ENCODE measurements around the gene SIK3.

Gene SIK3

DNA sequence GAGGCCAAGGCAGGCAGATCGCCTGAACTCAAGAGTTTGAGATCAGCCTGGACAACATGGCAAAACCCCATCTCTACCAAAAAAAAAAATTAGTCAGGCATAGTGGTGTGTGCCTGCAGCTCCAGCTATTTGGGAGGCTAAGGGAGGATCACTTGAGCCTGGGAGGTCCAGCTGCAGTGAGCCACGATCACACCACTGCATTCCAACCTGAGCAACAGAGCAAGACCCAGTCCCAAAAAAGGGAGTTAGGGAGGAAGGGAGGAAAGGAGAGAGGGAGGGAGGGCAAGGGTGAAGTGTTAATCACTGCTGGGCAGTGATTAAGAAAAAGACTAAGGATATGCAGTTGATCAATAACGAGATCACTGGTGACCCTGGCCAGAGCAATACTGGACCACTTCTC is 204.8 kb downstream of the SIK3 start:
- no peak for DNase-seq (ENCODE audit: low spot score)

DNA sequence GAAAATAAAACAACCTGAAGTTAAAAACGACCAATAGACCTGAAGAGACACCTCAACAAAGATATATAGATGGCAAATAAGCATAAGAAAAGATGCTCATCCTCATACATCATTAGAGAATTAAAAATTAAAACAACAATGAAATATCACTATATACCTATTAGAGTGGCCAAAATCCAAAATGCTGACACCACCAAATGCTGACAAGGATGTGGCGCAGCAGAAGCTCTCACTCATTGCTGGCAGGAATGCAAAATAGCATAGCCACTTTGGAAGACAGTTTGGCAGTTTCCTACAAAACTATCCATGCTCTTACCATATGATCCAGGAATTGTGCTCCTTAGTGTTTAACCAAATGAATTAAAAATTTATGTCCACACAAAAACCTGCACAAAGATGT is 205.9 kb downstream of the SIK3 start:
- DNase-seq (ENCODE audit: low spot score), result no peak

DNA sequence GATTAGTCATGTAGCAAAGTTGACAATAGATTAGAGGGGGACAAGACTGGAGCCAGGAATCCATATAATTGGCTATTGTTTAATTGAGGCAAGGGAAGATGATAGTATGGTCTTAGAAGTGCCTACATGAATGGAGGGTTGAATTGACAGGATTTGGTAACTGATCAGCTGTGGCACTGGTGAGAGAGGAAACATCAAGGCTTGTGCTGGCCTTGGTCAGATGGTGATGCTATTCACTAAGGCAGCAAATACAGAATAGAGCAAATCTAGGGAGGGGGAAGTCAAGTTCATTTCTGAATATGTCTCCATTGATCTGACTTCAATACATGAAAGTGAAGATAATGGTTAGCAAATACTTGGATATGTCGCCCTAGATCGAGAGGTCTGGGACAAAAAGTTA is 206.5 kb downstream of the SIK3 start:
- no peak for DNase-seq (ENCODE audit: low spot score)

DNA sequence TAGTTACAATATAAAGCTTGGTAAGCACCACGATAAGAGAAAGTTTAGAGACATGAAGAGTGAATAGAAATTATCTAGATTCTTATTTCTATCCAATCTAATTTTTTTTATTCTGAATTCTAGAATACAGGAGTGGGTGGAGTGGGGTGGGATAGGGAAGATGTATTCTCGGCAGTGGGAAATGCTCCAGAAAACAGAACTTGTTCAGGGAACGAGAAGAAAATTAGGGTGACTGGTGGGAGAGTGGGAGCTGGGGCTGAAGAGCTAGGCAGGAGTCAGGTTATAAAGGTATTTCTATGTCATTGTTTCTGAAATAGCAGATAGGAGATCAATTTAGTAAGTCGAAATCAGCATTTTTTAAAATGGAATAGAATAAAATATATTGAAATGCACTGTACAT is 207.6 kb downstream of the SIK3 start:
- DNase-seq (ENCODE audit: low spot score), result no peak

DNA sequence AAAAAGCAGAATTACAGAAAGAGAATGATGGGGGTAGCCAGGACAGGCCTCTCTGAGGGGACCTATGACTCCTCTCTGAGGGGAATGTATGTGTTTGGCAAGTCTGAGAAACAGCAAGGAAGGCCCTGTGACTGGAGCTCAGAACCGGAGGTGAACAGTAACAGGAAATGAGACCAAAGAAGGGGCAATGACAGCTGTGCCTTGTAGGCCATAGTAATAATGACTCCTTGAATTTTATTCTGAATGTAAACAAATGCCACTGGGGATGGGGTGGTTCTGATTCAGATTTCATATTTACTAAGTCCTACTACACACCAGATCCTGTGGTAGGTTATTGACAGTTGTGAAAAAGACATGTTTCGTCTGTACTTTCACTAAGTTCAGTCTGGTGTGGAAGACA is 208.0 kb downstream of the SIK3 start:
- DNase-seq (ENCODE audit: low spot score), result no peak

DNA sequence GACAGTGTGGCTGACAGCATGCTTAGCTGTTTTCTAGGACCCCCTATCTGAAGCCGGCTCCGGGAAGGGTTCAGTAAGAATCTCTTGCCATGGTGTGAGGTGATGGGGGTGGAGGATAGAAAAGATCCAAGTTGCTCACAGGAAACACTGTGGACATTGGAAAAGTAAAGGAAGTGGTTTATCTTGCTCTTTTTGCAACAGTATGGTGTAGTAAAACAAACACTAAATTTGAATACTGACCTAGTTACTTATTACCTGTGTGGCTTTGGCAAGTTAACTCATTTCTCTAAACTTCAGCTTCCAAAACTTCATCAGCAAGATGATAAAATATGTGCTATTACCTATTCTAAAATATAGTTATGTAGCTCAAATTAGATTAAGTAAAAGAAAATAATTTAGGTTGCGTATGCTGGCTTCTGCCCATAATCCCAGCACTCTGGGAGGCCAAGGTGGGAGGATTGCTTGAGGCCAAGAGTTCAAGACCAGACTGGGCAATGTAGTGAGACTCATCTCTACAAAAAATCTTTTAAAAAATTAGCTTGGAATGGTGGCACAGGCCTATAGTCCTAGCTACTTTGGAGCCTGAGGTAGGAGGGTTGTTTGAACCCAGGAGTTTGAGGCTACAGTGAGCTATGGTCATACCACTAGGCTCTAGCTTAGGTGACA is 209.2 kb downstream of the SIK3 start:
- no peak for DNase-seq (ENCODE audit: low spot score)

DNA sequence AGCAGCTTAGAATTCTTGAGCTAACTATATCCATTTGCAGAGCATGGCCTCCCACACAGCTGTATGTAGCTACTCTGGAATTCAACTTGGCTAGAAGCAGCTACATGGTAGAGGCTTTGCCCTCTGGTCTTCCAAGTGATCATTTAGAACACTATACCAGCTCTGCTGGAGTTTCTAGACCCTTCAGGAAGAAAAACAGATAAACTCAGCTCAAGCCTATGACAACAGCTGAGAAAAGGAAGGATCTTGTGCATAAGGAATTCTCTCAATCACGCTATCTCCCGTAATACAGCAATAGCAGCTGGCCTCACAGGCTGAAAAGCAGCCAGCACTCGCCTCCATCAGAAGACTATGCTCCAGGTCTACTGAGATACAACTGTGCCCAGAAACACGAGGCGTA is 210.2 kb downstream of the SIK3 start:
- DNase-seq (ENCODE audit: low spot score), result no peak

DNA sequence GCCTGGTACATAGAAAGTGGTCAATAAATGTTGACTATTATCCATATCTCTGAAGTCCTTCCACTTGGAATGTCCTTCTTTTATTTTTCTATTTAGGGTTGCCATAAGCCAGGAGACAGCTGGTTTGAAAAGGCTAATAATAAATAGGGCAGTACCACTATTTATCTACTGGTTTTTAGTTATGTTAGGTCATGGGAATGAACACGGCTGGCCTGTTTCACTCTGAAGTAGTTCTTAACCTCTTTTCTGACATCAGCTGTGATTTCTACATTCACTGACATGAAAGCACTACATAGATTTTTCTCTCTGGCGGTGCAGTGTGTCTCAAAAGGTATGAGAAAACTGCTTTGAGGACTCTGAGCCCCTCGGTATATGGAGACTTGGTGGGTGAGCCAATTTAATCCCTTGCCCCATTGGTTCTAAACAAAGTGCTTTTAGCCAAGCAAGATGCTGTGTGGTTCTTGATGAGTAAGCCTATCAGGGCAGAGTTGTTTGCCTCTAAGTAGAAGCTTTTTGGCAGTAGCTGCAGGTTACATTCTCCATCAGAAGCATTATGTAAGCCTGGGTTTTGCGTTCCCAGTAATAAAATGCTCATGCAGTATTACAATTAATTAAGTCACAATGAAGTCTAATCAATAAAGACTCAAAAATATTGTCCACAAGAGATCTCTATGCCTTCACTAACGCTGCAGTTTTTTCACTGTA is 212.1 kb downstream of the SIK3 start:
- DNase-seq (ENCODE audit: low spot score), result no peak

DNA sequence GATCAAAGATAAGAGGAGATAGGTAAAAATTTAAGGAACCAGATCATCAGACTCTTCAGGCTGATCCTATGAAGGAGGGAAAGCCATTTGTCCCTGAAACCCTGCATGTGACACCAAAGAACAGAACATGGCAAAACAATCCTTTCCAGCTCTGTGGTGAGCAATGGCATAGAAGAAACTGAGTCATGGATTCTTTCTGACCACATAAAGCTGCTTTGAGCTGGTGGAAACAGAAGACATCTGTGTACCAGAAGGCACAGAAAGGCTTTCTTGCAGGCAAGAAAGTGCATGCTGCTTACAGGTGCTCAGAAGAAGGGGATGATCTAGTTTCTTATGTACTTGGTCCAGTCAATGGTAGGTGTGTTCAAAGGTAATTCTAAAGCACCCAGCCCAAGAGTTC is 215.8 kb downstream of the SIK3 start:
- DNase-seq (ENCODE audit: low spot score), result no peak

DNA sequence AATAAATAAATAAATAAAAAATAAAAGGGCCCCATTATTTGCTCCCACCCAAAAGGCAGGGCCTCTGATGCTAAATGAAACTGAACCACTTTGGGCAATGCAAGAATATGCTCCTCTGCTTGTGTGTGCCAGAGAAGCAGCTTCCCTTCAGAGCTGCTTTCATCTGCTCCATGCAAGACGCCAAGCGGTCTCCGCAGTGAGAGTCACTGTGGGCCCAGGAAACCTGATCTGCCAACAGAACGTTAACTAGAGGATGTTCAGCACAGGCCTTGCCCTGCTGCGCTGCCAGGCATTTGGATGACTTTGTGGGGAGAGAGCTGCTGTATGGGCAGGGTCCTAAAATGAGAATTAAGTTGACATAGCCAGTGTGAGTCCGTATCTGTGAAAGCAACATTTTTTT is 217.1 kb downstream of the SIK3 start:
- DNase-seq (ENCODE audit: low spot score), result no peak

DNA sequence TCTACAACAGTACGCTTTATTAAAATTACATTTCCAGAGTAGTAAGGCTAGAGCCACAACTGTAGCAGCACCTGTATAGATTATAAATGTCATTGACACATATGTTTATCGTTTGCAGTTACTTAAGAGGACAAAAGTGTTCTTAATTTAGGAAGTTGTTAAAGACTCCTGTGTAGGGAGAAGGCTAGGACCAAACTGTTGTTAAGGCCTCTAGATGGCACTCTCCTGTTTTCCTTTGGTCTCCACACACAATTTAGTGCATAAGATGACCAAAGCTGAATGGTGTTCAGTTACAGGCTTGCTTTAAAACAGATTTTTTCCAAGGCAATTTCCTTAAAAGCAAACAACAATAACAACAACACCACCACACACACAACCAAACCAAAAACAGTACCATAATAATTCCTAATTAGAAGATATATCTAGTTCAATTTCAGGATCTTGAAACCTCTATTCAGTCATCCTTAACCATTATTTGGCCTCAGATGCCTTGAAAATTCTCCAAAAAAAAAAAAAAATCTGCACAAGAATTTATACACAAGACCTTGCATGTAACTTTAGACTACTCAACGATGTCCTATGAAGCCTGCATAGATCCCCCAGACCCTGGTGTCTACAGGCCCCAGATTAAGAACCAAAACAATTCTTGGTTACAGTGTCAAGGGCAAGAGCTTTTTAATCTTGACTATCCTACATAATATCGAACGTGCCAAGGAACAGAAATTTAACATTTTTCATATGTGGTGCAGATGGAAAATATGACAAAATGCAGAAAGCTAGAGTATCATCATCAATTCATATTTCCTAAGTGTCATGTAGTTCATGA is 218.2 kb downstream of the SIK3 start:
- no peak for DNase-seq (ENCODE audit: low spot score)

DNA sequence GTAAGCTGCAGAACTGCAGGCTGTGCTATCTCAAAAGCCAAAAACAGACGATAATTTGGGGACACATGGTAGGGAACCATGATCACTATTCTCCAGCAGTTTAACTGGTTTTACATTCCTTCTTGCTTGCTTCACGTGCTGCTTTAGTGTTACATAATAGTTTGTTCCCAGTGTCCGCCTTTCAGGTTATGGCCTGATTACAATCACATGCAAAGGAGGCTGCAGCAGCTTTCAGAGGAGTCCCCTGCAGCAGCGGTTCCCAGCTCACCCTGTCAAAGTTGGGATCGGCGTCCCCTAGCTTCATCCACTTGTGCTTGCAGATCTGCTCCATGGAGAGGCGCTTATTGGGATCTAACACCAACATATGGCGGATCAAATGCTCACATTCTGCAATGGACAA is 221.6 kb downstream of the SIK3 start:
- no peak for DNase-seq (ENCODE audit: low spot score)

DNA sequence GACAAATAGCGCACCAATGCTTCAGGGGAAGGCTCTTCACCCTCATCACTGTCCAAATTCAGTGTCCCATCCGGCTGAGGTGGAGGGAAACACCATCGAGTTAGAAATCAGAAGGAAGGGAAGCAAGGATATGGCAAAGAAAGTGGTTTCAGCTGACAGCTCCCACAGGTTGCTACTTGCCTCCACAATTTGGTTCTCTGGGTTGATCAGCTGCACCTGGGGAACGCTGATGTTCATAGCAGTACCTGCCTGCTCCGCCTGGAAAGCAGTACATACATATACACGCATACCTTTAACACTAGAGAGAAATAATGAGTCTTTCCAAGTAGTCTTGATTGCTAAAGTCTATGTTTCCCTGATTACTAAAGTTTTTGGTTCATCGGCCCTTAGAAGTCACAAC is 223.0 kb downstream of the SIK3 start:
- DNase-seq (ENCODE audit: low spot score), result no peak

DNA sequence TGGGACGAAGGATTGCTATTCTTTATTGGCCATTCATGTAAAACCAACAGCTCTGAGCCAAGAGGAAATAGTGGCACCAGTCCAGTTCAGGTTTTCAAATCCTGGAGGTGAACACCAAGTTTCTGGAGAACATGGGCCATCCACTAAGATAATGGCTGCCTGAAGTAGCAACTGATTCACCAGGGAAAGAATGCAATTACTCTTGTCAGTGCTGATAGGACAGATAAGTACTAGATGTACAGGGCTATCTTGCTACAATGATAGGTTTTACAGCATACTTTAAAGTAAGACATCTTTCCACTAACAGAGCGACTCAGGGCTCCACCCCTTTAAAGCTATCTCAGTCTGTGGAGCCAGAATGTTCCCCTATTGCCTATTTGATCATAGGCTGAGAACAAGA is 224.0 kb downstream of the SIK3 start:
- no peak for DNase-seq (ENCODE audit: low spot score)

DNA sequence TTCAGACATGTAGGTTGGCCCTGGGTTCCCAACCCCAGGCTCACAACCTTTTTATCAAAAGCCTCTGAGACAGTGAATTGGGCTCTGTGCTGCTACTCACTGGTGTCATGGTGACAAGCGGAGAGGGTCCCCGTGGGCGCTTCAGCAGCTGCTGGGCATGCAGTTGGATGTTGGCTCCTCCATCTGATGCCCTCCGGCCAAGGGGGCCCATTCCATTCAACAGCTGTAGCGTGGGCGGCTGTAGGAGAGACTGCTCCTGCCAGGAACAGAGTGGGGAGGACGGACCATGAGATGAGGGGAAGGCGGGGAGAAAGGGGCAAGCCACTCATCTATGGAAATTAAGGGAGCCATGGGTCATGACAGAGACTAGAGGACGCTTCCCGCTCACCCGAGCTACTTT is 224.8 kb downstream of the SIK3 start:
- DNase-seq (ENCODE audit: low spot score), result no peak

DNA sequence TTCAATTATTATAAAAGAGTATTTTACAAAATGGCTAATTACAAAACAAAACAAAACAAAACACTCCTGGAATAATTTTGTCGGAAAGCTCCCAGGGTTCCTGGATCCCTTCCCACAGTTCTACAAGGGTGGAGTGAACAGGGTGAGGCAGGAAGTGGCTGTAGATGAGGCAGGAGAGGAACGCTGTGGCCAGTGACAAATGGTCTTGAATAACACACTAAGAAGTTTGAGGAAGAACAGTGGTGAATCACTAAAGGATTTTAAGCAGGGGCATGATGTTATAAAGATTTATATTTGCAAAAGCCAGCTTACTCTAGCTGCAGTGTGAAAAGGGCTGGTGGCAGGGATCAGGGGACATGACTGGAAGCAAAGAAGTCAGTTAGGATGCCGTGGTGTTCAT is 227.0 kb downstream of the SIK3 start:
- DNase-seq (ENCODE audit: low spot score), result no peak

DNA sequence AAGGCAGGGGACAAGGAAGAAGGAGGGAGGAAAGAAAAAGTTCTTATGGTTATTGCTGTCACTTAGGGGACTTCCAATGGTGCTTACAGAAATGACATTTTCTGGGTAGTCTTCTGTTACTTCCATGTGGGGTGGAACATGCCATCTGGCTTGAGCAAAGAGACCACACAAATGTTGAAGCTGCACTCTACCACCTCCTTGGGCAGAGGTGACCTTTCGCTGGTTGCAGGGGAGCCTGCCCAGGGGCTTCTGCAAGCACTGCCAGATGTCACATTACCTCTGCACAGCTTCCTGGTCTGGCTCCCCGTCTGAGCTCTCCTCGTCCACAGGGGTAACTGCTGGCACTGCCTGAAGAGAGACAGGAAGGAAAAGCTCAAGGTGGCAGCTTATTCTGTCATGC is 228.2 kb downstream of the SIK3 start:
- DNase-seq (ENCODE audit: low spot score), result no peak

DNA sequence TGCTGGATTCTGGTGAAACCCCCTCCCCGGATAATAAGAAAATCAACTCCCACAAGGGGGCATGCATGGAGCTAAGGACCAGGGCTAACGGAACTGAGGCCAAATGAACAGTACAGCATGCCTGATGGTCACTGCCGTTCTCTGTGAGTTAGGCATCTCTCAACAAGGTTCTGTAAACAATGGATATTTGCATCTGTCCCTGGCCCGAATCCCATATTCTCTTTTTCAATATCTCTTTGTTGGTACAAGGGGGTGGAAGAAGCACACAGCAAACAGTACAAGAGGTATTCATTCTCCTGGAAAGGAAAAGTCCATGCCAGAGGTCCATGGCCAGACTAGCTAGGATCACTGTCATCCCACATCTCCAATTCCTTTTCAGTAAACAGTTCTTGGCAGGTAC is 228.6 kb downstream of the SIK3 start:
- DNase-seq (ENCODE audit: low spot score), result no peak

DNA sequence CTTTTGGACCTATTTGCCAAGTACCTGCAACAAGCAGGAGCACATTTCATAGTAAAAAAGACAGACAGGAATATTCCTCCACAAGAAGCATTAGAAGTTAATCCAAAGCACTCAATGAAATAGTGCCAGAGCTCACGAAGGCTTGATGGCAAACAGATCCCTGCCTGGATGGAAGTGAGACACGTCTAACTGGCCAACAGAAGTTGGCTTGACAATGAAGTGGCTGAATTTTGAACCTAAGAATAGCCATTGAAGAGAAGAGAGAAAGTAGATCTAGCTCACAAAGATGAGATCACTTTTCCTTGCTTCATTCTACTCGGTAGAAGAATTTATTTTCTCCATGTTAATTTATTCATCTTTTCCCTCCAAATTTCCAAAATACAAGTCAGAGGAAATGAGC is 230.2 kb downstream of the SIK3 start:
- DNase-seq (ENCODE audit: low spot score), result no peak

DNA sequence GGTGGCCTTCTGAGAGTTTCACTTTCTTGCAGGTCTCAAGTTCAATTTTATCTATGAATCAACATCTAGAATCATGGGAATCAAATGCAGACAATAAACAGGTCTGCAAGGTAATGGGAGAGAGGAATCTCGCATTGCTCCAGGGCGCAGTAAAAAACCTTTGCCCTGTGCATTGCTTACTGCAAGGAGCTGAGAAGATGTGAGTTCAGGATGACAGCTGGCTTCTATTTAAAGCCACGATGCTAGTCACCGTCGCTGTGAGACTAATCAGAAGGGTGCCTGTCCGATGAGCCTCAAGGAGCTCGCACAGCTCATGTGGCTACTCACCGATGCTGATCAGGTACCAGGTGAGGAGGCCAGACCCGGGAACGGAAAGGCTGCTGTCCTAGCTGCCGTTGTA is 230.6 kb downstream of the SIK3 start:
- DNase-seq (ENCODE audit: low spot score), result no peak

DNA sequence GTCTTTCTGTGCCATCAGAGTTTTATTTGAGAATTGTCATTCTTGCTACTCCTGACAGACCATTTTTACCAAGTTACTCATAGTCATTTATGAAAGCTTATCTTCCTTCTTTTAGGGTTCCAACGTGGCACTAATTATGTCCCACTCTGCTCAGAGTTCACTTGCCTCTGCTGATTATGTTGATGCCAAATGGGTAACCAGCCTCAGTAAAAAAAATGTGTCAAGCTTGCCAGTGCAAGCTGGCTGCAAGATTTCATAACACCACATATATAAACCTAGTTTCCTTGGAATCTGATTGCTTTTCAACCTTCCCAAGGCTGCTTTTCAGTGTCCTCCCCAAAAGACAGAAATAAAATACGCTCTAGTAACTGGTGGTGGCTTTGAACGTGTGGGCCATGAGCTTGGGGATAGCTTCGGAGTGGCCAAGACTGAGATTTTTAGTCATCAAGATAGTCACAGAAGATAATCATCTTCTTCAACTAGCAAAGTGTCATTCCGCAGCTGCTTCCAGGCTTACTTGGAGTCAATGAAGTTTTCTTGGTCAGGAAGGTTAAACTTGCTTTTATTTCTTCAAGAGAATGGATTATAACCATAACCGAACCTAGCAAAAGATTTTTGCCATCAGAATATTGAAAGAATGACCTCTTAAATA is 231.3 kb downstream of the SIK3 start:
- DNase-seq (ENCODE audit: low spot score), result no peak

DNA sequence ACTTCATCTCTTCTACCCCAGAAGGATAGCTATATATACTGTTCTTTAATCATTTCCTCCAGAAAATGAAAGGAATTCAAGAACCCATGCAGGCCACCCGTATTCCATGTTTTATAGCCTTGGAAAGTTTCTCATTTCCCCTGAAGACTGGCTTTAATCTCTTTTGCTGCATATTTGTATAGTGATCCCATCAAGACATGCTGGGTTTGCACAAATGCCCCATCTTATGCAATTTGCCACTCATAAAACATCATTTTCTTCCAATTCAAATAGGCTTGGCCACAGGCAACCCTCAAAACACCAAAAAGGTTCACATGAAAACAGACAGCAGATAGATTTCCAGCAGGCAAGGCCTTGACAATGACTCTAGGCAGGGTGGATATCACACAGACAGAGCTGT is 232.5 kb downstream of the SIK3 start:
- no peak for DNase-seq (ENCODE audit: low spot score)

DNA sequence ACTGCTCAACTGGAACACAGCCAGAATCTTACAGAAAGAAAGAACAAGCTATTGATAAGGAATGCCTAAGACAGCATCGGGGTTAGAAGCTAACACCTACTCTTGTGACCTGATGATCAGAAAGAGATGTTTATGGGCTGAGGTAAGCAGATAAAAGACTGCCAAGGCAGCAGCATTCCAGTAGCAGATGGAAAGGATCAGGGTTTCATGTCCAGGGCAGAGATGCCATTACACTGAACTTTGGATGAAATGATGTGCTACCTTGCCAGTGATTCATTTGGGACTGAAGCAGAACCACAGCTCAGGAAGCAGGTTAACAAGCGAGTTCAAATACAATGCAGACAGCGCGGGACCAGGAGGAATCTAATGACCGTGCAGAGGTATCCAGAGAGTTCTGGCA is 233.7 kb downstream of the SIK3 start:
- DNase-seq (ENCODE audit: low spot score), result no peak
